ENCODE results near the gene DCX. TPM values are rescaled to one million over a fixed set of nuclear protein-coding genes. Genes with fewer than 3 reads are reported as not detected.

The DCX gene
- total RNA-seq, 1 donor: not detected

GRCh38 chrX:111361751-111362150 lies 50.2 kb downstream of the DCX start:
- no peak for DNase-seq (ENCODE audit: low read depth)
- no peak for TF ChIP-seq CTCF (IDR thresholded peaks at IDR 0.05; ENCODE audit: insufficient read depth, low read depth, low read length)

GRCh38 chrX:111360839-111361238 lies 51.2 kb downstream of the DCX start:
- TF ChIP-seq CTCF (IDR thresholded peaks at IDR 0.05; ENCODE audit: insufficient read depth, low read depth, low read length): peak; percentile 10
- no peak for DNase-seq (ENCODE audit: low read depth)
- H3K4me3 ChIP-seq (ENCODE audit: low read depth, low read length): no peak overlapping the region

More at GRCh38 chrX:111361751-111362150, 50.2 kb downstream of the DCX start:
- no peak overlapping the region for H3K4me3 ChIP-seq (ENCODE audit: low read depth, low read length)

- no peak overlapping the region for H3K4me3 ChIP-seq (ENCODE audit: low read depth, low read length)
- TF ChIP-seq CTCF (IDR thresholded peaks at IDR 0.05; ENCODE audit: insufficient read depth, low read depth, low read length): no peak
- no peak for DNase-seq (ENCODE audit: low read depth)
Measured at GRCh38 chrX:111355523-111356115, 56.4 kb downstream of the DCX start.

GRCh38 chrX:111354496-111354895 lies 57.5 kb downstream of the DCX start:
- no peak for DNase-seq (ENCODE audit: low read depth)
- no peak for TF ChIP-seq CTCF (IDR thresholded peaks at IDR 0.05; ENCODE audit: insufficient read depth, low read depth, low read length)
- H3K4me3 ChIP-seq (ENCODE audit: low read depth, low read length): no peak overlapping the region

- H3K4me3 ChIP-seq (ENCODE audit: low read depth, low read length): no peak overlapping the region
- TF ChIP-seq CTCF (IDR thresholded peaks at IDR 0.05; ENCODE audit: insufficient read depth, low read depth, low read length): no peak
- DNase-seq (ENCODE audit: low read depth): peak; percentile 15
Measured at GRCh38 chrX:111353793-111354192, 58.2 kb downstream of the DCX start.

- no peak overlapping the region for H3K4me3 ChIP-seq (ENCODE audit: low read depth, low read length)
- TF ChIP-seq CTCF (IDR thresholded peaks at IDR 0.05; ENCODE audit: insufficient read depth, low read depth, low read length): no peak
- DNase-seq (ENCODE audit: low read depth): peak; percentile 66
Measured at GRCh38 chrX:111352424-111352823, 59.6 kb downstream of the DCX start.

- DNase-seq (ENCODE audit: low read depth): no peak
- H3K4me3 ChIP-seq (ENCODE audit: low read depth, low read length): no peak overlapping the region
- no peak for TF ChIP-seq CTCF (IDR thresholded peaks at IDR 0.05; ENCODE audit: insufficient read depth, low read depth, low read length)
Measured at GRCh38 chrX:111349934-111350333, 62.1 kb downstream of the DCX start.
